Activated naive CD4-positive, alpha-beta T cell treated with anti-CD3 and anti-CD28 coated beads for 36 hours (primary cell): ENCODE results near the gene ST6GALNAC3. TPM values are rescaled to one million over a fixed set of nuclear protein-coding genes. Genes with fewer than 3 reads are reported as not detected.
A peak's percentile ranks its signal among the peaks of the same experiment; 100 is the strongest.

Experiments used
- CTCF ChIA-PET: fragments of 350-600 bp; sonication (Branson Sonifier 250); formaldehyde crosslinking; loops from one replicate; lab custom pipeline; 2021; ENCODE audit warnings: antibody characterized with exemption; lab: Charles Lee
- DNase-seq: peaks from one replicate; pipeline ENCODE4 v3.0.0-alpha.2; 2020
- H3K27ac Mint-ChIP-seq: one replicate; pipeline ENCODE4 v1.8.0; 2021; ENCODE audit warnings: mild to moderate bottlenecking, mixed read lengths
- H3K27me3 Mint-ChIP-seq: one replicate; pipeline ENCODE4 v1.8.0; 2021; ENCODE audit warnings: low read depth, mixed read lengths
- H3K36me3 Mint-ChIP-seq: one replicate; pipeline ENCODE4 v1.8.0; 2021; ENCODE audit warnings: low read depth, mixed read lengths
- H3K4me1 Mint-ChIP-seq: one replicate; pipeline ENCODE4 v1.8.0; 2021; ENCODE audit warnings: low read depth, mixed read lengths
- H3K4me3 Mint-ChIP-seq: one replicate; pipeline ENCODE4 v1.8.0; 2021; ENCODE audit warnings: mild to moderate bottlenecking, moderate library complexity, mixed read lengths
- H3K9me3 Mint-ChIP-seq: one replicate; pipeline ENCODE4 v1.8.0; 2021; ENCODE audit warnings: mixed read lengths
- intact Hi-C: fragments of 100-400 bp; cut with micrococcal nuclease; formaldehyde crosslinking; loops from one replicate; pipeline ENCODE4 v1.15.1; 2023
- total RNA-seq, 2 experiments: library from RNA; stranded (reverse); gene quantifications; one replicate each; pipeline ENCODE4 v1.2.3, GENCODE V29; 2021

ST6GALNAC3 gene
- total RNA-seq, result 1 to 10 TPM; 2.5 to 2.8 TPM

GRCh38 chr1:76074321-76075187 is at the start of gene ST6GALNAC3:
ST6GALNAC3 (plus strand) TSS chr1:76074746.
- DNase-seq, result peak; percentile 78
- Mint-ChIP-seq H3K27me3 (no peaks in the 10 kb centered on the region), H3K36me3 (no peaks in the 10 kb centered on the region), H3K9me3 (no peaks in the 10 kb centered on the region), H3K4me3 (peak within 1 kb of the TSS; percentile 83), H3K27ac (no peak within 1 kb of the TSS), H3K4me1 (peaks cover 25% of the 10 kb centered on the region)
- intact Hi-C loops, result loop anchor here (1.0 to 10.0 kb wide), 8 partner anchors 84 to 1610 kb away; partner anchors contain the start of genes ACADM, PIGK, RABGGTB and ZZZ3
- CTCF ChIA-PET, result no interaction called here

DNA sequence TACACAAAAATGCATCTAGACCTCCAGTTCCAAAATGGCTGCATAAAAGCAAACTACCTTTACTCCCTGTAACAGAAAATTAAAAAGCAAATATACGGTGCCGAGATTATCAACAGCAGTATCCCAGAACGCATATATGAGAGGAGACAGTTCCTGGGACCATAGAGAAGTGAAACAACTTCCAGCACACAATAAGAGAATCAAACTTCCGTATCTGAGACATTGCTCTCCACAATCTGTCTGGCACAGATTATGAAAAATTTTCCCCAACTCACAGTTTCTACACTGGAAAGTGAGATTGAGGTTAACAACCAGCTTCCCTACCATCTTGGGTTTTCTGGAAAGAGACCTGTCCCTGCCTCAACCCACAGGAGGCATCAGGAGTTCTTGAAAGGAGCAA is 47.2 kb upstream of the ST6GALNAC3 start:
- CTCF ChIA-PET, result no interaction called here
- intact Hi-C loops, result no loop called here
- no peaks in the 10 kb centered on the region for H3K36me3 Mint-ChIP-seq
- no peak overlapping the region for H3K27ac Mint-ChIP-seq
- peaks cover 19% of the 10 kb centered on the region for H3K4me1 Mint-ChIP-seq
- H3K4me3 Mint-ChIP-seq, result no peak overlapping the region
- no peaks in the 10 kb centered on the region for H3K27me3 Mint-ChIP-seq
- no peaks in the 10 kb centered on the region for H3K9me3 Mint-ChIP-seq
- DNase-seq, result no peak

- intact Hi-C loops, result no loop called here
- H3K27ac Mint-ChIP-seq, result no peak overlapping the region
- H3K9me3 Mint-ChIP-seq, result no peaks in the 10 kb centered on the region
- H3K27me3 Mint-ChIP-seq, result no peaks in the 10 kb centered on the region
- no peak for DNase-seq
- H3K36me3 Mint-ChIP-seq, result no peaks in the 10 kb centered on the region
- peaks cover 8% of the 10 kb centered on the region for H3K4me1 Mint-ChIP-seq
- H3K4me3 Mint-ChIP-seq, result no peak overlapping the region
- CTCF ChIA-PET, result interaction anchor here (0.7 kb wide), 1 partner anchor 1108 kb away, joined by 4 read pairs; no protein-coding TSS in a partner anchor
Observed at GRCh38 chr1:76029331-76029730, 45.2 kb upstream of the ST6GALNAC3 start.

DNA sequence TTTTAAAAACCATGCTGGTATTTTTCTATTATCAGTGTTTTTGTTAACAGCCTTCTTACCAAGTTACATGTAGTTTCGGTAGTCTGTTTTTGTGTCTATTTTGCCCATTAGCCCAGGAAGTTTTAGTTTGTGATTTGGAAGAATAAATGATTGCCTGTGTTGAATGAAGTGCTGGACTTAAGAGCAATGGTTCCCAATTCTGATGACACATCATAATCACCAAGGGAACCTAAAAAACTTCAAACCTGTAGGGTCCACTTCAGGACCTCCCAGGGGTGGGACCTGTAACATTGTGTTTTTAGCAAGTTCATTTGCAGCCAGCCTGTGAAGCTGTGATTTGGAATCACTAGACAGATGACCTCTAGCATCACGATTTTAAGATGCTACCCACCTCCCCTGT is 43.0 kb upstream of the ST6GALNAC3 start:
- no peak overlapping the region for H3K27ac Mint-ChIP-seq
- CTCF ChIA-PET, result interaction anchor here (1.0 kb wide), 1 partner anchor 9 kb away, joined by 3 read pairs; no protein-coding TSS in a partner anchor

GRCh38 chr1:76033800-76034475 is 40.6 kb upstream of the ST6GALNAC3 start:
- H3K4me3 Mint-ChIP-seq, result no peak overlapping the region
- H3K36me3 Mint-ChIP-seq, result no peaks in the 10 kb centered on the region
- no peaks in the 10 kb centered on the region for H3K9me3 Mint-ChIP-seq
- no peak overlapping the region for H3K27ac Mint-ChIP-seq
- H3K27me3 Mint-ChIP-seq, result no peaks in the 10 kb centered on the region
- no peak for DNase-seq
- intact Hi-C loops, result no loop called here
- no peaks in the 10 kb centered on the region for H3K4me1 Mint-ChIP-seq
- CTCF ChIA-PET, result no interaction called here

More for the DNA sequence above, 43.0 kb upstream of the ST6GALNAC3 start:
- Mint-ChIP-seq H3K27me3 (no peaks in the 10 kb centered on the region), H3K36me3 (no peaks in the 10 kb centered on the region), H3K9me3 (no peaks in the 10 kb centered on the region), H3K4me1 (no peaks in the 10 kb centered on the region), H3K4me3 (no peak overlapping the region)
- intact Hi-C loops, result no loop called here
- no peak for DNase-seq

DNA sequence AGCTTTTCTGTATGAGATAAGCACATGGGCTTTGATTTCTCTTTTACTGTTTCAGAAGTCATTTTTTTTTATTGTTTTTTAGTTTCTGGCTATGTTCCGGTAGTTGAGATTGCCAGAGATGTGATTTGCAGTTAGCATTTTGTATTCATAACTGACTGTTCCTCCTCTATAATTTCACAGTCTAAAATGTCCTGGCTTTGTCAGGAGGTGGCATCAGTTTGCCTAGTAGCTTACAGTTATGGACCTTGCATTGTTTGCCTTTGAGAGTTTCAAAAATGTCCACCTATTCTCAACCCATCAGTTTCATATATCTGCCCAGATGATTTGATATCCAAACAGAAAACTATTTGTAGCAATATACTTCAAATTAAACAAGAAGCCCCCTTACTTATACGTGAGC is 39.5 kb upstream of the ST6GALNAC3 start:
- CTCF ChIA-PET, result no interaction called here
- Mint-ChIP-seq H3K27me3 (peaks cover 1% of the 10 kb centered on the region), H3K27ac (no peak overlapping the region), H3K36me3 (no peaks in the 10 kb centered on the region), H3K4me3 (no peak overlapping the region), H3K9me3 (no peaks in the 10 kb centered on the region), H3K4me1 (no peaks in the 10 kb centered on the region)
- no peak for DNase-seq
- intact Hi-C loops, result no loop called here

GRCh38 chr1:76037324-76037723 is 37.2 kb upstream of the ST6GALNAC3 start:
- Mint-ChIP-seq H3K4me3 (no peak overlapping the region), H3K9me3 (no peaks in the 10 kb centered on the region), H3K36me3 (no peaks in the 10 kb centered on the region), H3K27me3 (peaks cover 2% of the 10 kb centered on the region), H3K27ac (no peak overlapping the region), H3K4me1 (no peaks in the 10 kb centered on the region)
- CTCF ChIA-PET, result no interaction called here
- no peak for DNase-seq
- intact Hi-C loops, result no loop called here

- peaks cover 2% of the 10 kb centered on the region for H3K27me3 Mint-ChIP-seq
- no peak overlapping the region for H3K27ac Mint-ChIP-seq
- no peak overlapping the region for H3K4me3 Mint-ChIP-seq
- CTCF ChIA-PET, result no interaction called here
- H3K36me3 Mint-ChIP-seq, result no peaks in the 10 kb centered on the region
- H3K9me3 Mint-ChIP-seq, result no peaks in the 10 kb centered on the region
- no peak for DNase-seq
- intact Hi-C loops, result no loop called here
- no peaks in the 10 kb centered on the region for H3K4me1 Mint-ChIP-seq
Observed at GRCh38 chr1:76038287-76039004, 36.1 kb upstream of the ST6GALNAC3 start.

- CTCF ChIA-PET, result no interaction called here
- DNase-seq, result no peak
Observed at GRCh38 chr1:76046149-76046548, 28.4 kb upstream of the ST6GALNAC3 start.

GRCh38 chr1:76048219-76048618 is 26.3 kb upstream of the ST6GALNAC3 start:
- H3K36me3 Mint-ChIP-seq, result no peaks in the 10 kb centered on the region
- H3K4me3 Mint-ChIP-seq, result no peak overlapping the region
- CTCF ChIA-PET, result no interaction called here
- no peaks in the 10 kb centered on the region for H3K9me3 Mint-ChIP-seq
- no peak overlapping the region for H3K27ac Mint-ChIP-seq
- no peak for DNase-seq
- intact Hi-C loops, result no loop called here
- H3K4me1 Mint-ChIP-seq, result peaks cover 2% of the 10 kb centered on the region
- H3K27me3 Mint-ChIP-seq, result peaks cover 2% of the 10 kb centered on the region

More at GRCh38 chr1:76046149-76046548, 28.4 kb upstream of the ST6GALNAC3 start:
- intact Hi-C loops, result no loop called here
- H3K27me3 Mint-ChIP-seq, result peaks cover 2% of the 10 kb centered on the region
- H3K9me3 Mint-ChIP-seq, result no peaks in the 10 kb centered on the region
- no peaks in the 10 kb centered on the region for H3K36me3 Mint-ChIP-seq
- no peak overlapping the region for H3K27ac Mint-ChIP-seq
- no peak overlapping the region for H3K4me3 Mint-ChIP-seq
- no peaks in the 10 kb centered on the region for H3K4me1 Mint-ChIP-seq

- peaks cover 2% of the 10 kb centered on the region for H3K27me3 Mint-ChIP-seq
- CTCF ChIA-PET, result no interaction called here
- H3K36me3 Mint-ChIP-seq, result no peaks in the 10 kb centered on the region
- no peaks in the 10 kb centered on the region for H3K9me3 Mint-ChIP-seq
- peaks cover 4% of the 10 kb centered on the region for H3K4me1 Mint-ChIP-seq
- H3K27ac Mint-ChIP-seq, result no peak overlapping the region
- no peak overlapping the region for H3K4me3 Mint-ChIP-seq
- intact Hi-C loops, result no loop called here
- no peak for DNase-seq
Observed at GRCh38 chr1:76048926-76049325, 25.6 kb upstream of the ST6GALNAC3 start.

DNA sequence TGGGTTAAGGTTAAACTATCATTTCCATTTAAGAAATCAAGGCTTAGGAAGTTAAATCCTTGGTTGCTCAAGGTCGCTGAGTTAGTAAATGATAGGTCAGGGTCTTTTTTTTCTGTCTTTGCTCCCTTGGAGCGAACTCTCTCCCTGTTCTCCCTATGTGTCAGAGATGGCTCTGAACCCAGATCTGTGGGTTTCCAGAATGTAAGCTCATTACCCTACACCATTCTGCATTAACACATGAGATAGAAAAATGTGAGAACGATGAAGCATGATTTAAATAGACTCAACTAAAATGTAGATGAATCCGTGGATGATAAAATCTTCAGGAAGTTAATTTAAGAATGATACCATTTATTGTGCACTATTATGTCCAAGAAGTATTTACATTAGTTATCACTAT is 25.0 kb upstream of the ST6GALNAC3 start:
- Mint-ChIP-seq H3K4me1 (peaks cover 4% of the 10 kb centered on the region), H3K36me3 (no peaks in the 10 kb centered on the region), H3K4me3 (no peak overlapping the region), H3K27me3 (peaks cover 3% of the 10 kb centered on the region), H3K9me3 (no peaks in the 10 kb centered on the region), H3K27ac (no peak overlapping the region)
- intact Hi-C loops, result no loop called here
- CTCF ChIA-PET, result no interaction called here
- no peak for DNase-seq
